MCF 10A (cell line): ENCODE data around the gene PDE2A. TPM values are rescaled to one million over a fixed set of nuclear protein-coding genes. Genes with fewer than 3 reads are reported as not detected.

Experiments used
- BruUV-seq: library from RNA; stranded (reverse); fragments of 400-500 nt; replicated peaks from 2 replicates; lab custom pipeline; 2021; lab: Mats Ljungman, UMichigan
- CTCF ChIA-PET: fragments of 300-600 bp; sonication (Branson Sonifier 250); formaldehyde crosslinking; extraction: SDS; loops from one replicate; lab custom pipeline; 2021; ENCODE audit warnings: antibody characterized with exemption, inconsistent platforms; lab: Yijun Ruan, JAX
- POLR2A ChIA-PET: fragments of 300-600, 350-650 bp; sonication (Branson Sonifier 250); formaldehyde crosslinking; extraction: SDS; loops from one replicate; lab custom pipeline; 2020; ENCODE audit warnings: antibody characterized with exemption, inconsistent platforms; lab: Yijun Ruan, JAX
- DNase-seq: peaks from one replicate; pipeline ENCODE4 v3.0.0-alpha.2; 2018; ENCODE audit not compliant: unreplicated experiment
- H3K27ac Mint-ChIP-seq: one replicate; pipeline ENCODE4 v1.8.0; 2022; ENCODE audit warnings: mild to moderate bottlenecking, low read depth, mixed read lengths; ENCODE audit not compliant: unreplicated experiment
- H3K27me3 Mint-ChIP-seq: one replicate; pipeline ENCODE4 v1.8.0; 2022; ENCODE audit warnings: mixed read lengths; ENCODE audit not compliant: insufficient read depth, unreplicated experiment
- H3K36me3 Mint-ChIP-seq: one replicate; pipeline ENCODE4 v1.8.0; 2022; ENCODE audit warnings: mild to moderate bottlenecking, moderate library complexity, mixed read lengths; ENCODE audit not compliant: insufficient read depth, unreplicated experiment
- H3K4me1 Mint-ChIP-seq: one replicate; pipeline ENCODE4 v1.8.0; 2022; ENCODE audit warnings: mixed read lengths; ENCODE audit not compliant: insufficient read depth, unreplicated experiment
- H3K4me3 Mint-ChIP-seq: one replicate; pipeline ENCODE4 v1.8.0; 2022; ENCODE audit warnings: mild to moderate bottlenecking, moderate library complexity, mixed read lengths; ENCODE audit not compliant: unreplicated experiment
- H3K9me3 Mint-ChIP-seq: one replicate; pipeline ENCODE4 v1.8.0; 2022; ENCODE audit warnings: mixed read lengths; ENCODE audit not compliant: unreplicated experiment
- CTCF ChIP-seq: fragments of 200-600 bp; IDR thresholded peaks from one replicate; pipeline ENCODE4 v1.8.0; 2022; ENCODE audit warnings: antibody characterized with exemption, mild to moderate bottlenecking; ENCODE audit not compliant: unreplicated experiment
- intact Hi-C: fragments of 100-400 bp; cut with micrococcal nuclease; formaldehyde crosslinking; loops from 2 replicates; pipeline ENCODE4 v1.14.1; 2022
- total RNA-seq: library from RNA; stranded (reverse); gene quantifications from 2 replicates; pipeline ENCODE4 v1.2.3, GENCODE V29; 2022

PDE2A gene
- total RNA-seq, 1 experiment from 2014 or later: 1.9 TPM

- Mint-ChIP-seq H3K9me3 (no peaks in the 10 kb centered on the region), H3K4me3 (no peak overlapping the region), H3K27me3 (peaks cover 16% of the 10 kb centered on the region), H3K36me3 (no peaks in the 10 kb centered on the region), H3K27ac (no peak overlapping the region), H3K4me1 (peaks cover 13% of the 10 kb centered on the region)
- ChIA-PET POLR2A (no interaction called here), CTCF (interaction anchor here (0.6 to 1.0 kb wide), 3 partner anchors 35 to 52 kb away, joined by 3 to 5 read pairs (median 3); no protein-coding TSS in a partner anchor)
- intact Hi-C loops: no loop called here
- no peak for DNase-seq
- BruUV-seq: no TSS peak
- no peak for TF ChIP-seq CTCF
These were observed 36.3 kb downstream of the PDE2A start for GRCh38 chr11:72637926-72638325.

- CTCF ChIA-PET: interaction anchor here (0.6 to 1.1 kb wide), 2 partner anchors 190 to 474 kb away, joined by 3 read pairs; no protein-coding TSS in a partner anchor
- POLR2A ChIA-PET: no interaction called here
- BruUV-seq: no TSS peak
- TF ChIP-seq CTCF: no peak
- H3K9me3 Mint-ChIP-seq: no peaks in the 10 kb centered on the region
- DNase-seq: no peak
- no peak overlapping the region for H3K27ac Mint-ChIP-seq
- H3K4me3 Mint-ChIP-seq: no peak overlapping the region
- no peaks in the 10 kb centered on the region for H3K36me3 Mint-ChIP-seq
- intact Hi-C loops: no loop called here
- H3K4me1 Mint-ChIP-seq: peaks cover 13% of the 10 kb centered on the region
- peaks cover 16% of the 10 kb centered on the region for H3K27me3 Mint-ChIP-seq
These were observed 37.0 kb downstream of the PDE2A start for GRCh38 chr11:72637198-72637597.

GRCh38 chr11:72636376-72636775 is 37.8 kb downstream of the PDE2A start:
- Mint-ChIP-seq H3K27me3 (peaks cover 16% of the 10 kb centered on the region), H3K9me3 (no peaks in the 10 kb centered on the region), H3K4me3 (no peak overlapping the region), H3K36me3 (no peaks in the 10 kb centered on the region), H3K4me1 (peaks cover 13% of the 10 kb centered on the region), H3K27ac (no peak overlapping the region)
- no TSS peak for BruUV-seq
- TF ChIP-seq CTCF: no peak
- intact Hi-C loops: no loop called here
- POLR2A ChIA-PET: no interaction called here
- CTCF ChIA-PET: interaction anchor here (0.6 to 3.1 kb wide), 4 partner anchors 157 to 475 kb away, joined by 3 to 8 read pairs (median 3); no protein-coding TSS in a partner anchor
- DNase-seq: no peak

- ChIA-PET CTCF (interaction anchor here (0.9 to 3.1 kb wide), 5 partner anchors 50 to 1651 kb away, joined by 3 to 8 read pairs (median 4); no protein-coding TSS in a partner anchor), POLR2A (no interaction called here)
- no peaks in the 10 kb centered on the region for H3K36me3 Mint-ChIP-seq
- H3K27ac Mint-ChIP-seq: no peak overlapping the region
- no peak overlapping the region for H3K4me3 Mint-ChIP-seq
- BruUV-seq: no TSS peak
- no peak for DNase-seq
- H3K4me1 Mint-ChIP-seq: peaks cover 13% of the 10 kb centered on the region
- H3K9me3 Mint-ChIP-seq: no peaks in the 10 kb centered on the region
- no peak for TF ChIP-seq CTCF
- H3K27me3 Mint-ChIP-seq: peaks cover 16% of the 10 kb centered on the region
- intact Hi-C loops: no loop called here
These were observed 38.3 kb downstream of the PDE2A start for GRCh38 chr11:72635933-72636332.
